ENCODE results near the gene MMP21. TPM values are rescaled to one million over a fixed set of nuclear protein-coding genes. Genes with fewer than 3 reads are reported as not detected.

The MMP21 gene
- total RNA-seq, 1 experiment from 2014 or later: not detected

DNA sequence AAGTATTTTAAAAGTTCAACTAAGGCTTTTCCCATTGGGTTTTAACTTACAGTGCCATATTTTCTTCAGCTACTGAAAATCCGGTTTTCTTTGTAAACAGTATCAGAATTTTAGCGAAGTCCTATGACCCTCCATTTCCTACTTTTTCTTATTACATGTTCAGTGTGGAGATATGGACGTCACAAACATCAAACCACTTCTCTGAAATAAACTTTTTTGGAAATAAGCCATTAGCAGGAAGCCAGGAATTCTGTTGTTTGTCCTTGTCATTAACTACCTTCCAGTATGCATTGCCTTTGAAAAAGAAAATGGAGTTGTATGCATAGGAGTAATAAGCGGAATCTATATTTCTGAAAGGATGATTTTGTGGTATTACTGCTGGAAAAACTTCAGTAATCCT is 9.1 kb downstream of the MMP21 start:
- no peak overlapping the region for H2BK120ac ChIP-seq (ENCODE audit: low read depth, low read length, poor library complexity, severe bottlenecking)
- no peak overlapping the region for H3K14ac ChIP-seq (ENCODE audit: insufficient read depth, low read length)
- no peak overlapping the region for H2BK12ac ChIP-seq (ENCODE audit: insufficient read length, low read depth, low read length)
- no peak overlapping the region for H3K9ac ChIP-seq (ENCODE audit: extremely low read depth, insufficient read length, low read length)
- H3K79me1 ChIP-seq (ENCODE audit: insufficient read depth, low read depth, low read length, poor library complexity, severe bottlenecking): no peaks in the 10 kb centered on the region
- Mint-ChIP-seq H3K4me1 (peaks cover 11 to 18% of the 10 kb centered on the region in 2 experiments), H3K9me3 (no peaks in the 10 kb centered on the region), H3K27me3 (ENCODE audit: low read depth) (no peaks in the 10 kb centered on the region), H3K27ac (no peak overlapping the region), H3K36me3 (ENCODE audit: insufficient read depth in 1 of 3, low read depth in 3 of 3) (peaks cover 19 to 44% (median 25%) of the 10 kb centered on the region in 3 experiments; a peak in 6 of 7 replicates), H3K4me3 (no peak overlapping the region)
- H3K27ac ChIP-seq (ENCODE audit: insufficient read length, low read depth, low read length): no peak overlapping the region
- no peaks in the 10 kb centered on the region for H3K23me2 ChIP-seq (ENCODE audit: insufficient read length, low read depth, low read length, poor library complexity, severe bottlenecking)
- no peak overlapping the region for H3K56ac ChIP-seq (ENCODE audit: insufficient read length, low read depth, low read length)
- H2BK5ac ChIP-seq (ENCODE audit: insufficient read length, low read length): no peak overlapping the region
- H2BK15ac ChIP-seq (ENCODE audit: low read depth, low read length): no peak overlapping the region
- DNase-seq: no peak
- no peak overlapping the region for H3T11ph ChIP-seq (ENCODE audit: low read length)
- no peak overlapping the region for H4K8ac ChIP-seq (replicated peaks; ENCODE audit: insufficient read length, low read depth, low read length)
- no peaks in the 10 kb centered on the region; the same call in 1 of the 2 replicates for H3K4me1 ChIP-seq (ENCODE audit: insufficient read depth, low read length)
- no peak overlapping the region for H3K4ac ChIP-seq (ENCODE audit: low read depth, low read length)
- H4K5ac ChIP-seq (ENCODE audit: insufficient read length, low read depth, low read length): no peak overlapping the region
- no peak overlapping the region for H3K18ac ChIP-seq (ENCODE audit: insufficient read length, low read depth, low read length)
- TF ChIP-seq, protein P1, sequence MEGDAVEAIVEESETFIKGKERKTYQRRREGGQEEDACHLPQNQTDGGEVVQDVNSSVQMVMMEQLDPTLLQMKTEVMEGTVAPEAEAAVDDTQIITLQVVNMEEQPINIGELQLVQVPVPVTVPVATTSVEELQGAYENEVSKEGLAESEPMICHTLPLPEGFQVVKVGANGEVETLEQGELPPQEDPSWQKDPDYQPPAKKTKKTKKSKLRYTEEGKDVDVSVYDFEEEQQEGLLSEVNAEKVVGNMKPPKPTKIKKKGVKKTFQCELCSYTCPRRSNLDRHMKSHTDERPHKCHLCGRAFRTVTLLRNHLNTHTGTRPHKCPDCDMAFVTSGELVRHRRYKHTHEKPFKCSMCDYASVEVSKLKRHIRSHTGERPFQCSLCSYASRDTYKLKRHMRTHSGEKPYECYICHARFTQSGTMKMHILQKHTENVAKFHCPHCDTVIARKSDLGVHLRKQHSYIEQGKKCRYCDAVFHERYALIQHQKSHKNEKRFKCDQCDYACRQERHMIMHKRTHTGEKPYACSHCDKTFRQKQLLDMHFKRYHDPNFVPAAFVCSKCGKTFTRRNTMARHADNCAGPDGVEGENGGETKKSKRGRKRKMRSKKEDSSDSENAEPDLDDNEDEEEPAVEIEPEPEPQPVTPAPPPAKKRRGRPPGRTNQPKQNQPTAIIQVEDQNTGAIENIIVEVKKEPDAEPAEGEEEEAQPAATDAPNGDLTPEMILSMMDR (conservative IDR thresholded peaks at IDR 0.05): no peak
- H2AK5ac ChIP-seq (ENCODE audit: insufficient read length, low read length): no peak overlapping the region
- H3K23ac ChIP-seq (ENCODE audit: insufficient read length, low read depth, low read length): no peak overlapping the region
- no CpG with 5 or more reads among the region's 4 CpGs for WGBS (ENCODE audit: extremely low coverage, insufficient read length, low lambda C conversion rate)
- no peaks in the 10 kb centered on the region for H4K20me1 ChIP-seq (ENCODE audit: control insufficient read depth, insufficient read depth, insufficient read length)
- H3K79me2 ChIP-seq (ENCODE audit: insufficient read depth, low read length): no peaks in the 10 kb centered on the region
- H3K27me3 ChIP-seq (ENCODE audit: insufficient read depth, low read length): no peaks in the 10 kb centered on the region
- no peak overlapping the region for H4K91ac ChIP-seq (ENCODE audit: insufficient read length, low read depth, low read length)
- H3K4me2 ChIP-seq (ENCODE audit: insufficient read depth, insufficient read length, low read length): no peak overlapping the region
- no peak overlapping the region for H2AFZ ChIP-seq (ENCODE audit: low read length)
- H3K9me3 ChIP-seq (ENCODE audit: control insufficient read depth, low read depth, low read length): no peaks in the 10 kb centered on the region
- H2BK20ac ChIP-seq (ENCODE audit: low read depth, low read length, poor library complexity, severe bottlenecking): no peak overlapping the region

Measured in H9 (cell line).